GM12801 (cell line): ENCODE measurements around the gene PERM1.

Experiments used
- TF ChIP-seq, protein P1 (sequence below): IDR thresholded peaks from one replicate; pipeline ENCODE4 v1.5.1; 2011; ENCODE audit warnings: control low read depth; ENCODE audit not compliant: insufficient read length; ENCODE audit errors: extremely low read depth

Gene PERM1

DNA sequence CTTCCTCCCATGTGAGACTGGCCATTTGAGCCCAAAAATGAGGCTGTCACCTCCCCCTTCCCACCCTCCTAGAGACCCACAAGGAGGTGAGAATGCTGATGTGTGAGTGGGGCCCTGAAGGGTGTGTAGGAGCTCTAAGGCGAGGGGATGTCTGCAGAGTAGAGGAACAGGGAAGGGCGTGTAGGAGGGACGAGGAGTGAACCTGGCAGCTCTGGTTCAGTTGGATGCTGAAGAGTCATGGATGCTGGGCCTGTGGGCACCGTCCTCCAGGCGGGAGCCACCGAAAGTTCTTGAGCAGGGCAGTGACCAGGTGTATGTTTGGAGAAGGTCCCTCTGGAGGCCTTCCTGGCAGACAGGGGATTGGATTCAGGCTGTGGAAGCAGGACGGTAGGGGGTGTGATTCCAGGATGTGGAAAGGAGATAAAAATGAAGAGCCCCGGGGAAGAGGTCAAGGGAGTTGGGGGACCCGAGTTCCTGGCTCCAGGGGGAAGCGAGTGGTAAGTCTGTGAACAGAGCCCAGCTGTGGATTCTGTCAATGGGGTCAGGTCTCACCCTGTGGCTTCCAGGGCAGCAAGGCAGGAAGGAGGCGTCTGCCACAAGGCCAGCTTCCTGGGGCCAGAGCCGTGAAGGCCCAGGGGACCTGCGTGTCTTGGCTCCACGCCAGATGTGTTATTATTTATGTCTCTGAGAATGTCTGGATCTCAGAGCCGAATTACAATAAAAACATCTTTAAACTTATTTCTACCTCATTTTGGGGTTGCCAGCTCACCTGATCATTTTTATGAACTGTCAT, 50.3 kb downstream of the PERM1 start:
- TF ChIP-seq, protein P1, sequence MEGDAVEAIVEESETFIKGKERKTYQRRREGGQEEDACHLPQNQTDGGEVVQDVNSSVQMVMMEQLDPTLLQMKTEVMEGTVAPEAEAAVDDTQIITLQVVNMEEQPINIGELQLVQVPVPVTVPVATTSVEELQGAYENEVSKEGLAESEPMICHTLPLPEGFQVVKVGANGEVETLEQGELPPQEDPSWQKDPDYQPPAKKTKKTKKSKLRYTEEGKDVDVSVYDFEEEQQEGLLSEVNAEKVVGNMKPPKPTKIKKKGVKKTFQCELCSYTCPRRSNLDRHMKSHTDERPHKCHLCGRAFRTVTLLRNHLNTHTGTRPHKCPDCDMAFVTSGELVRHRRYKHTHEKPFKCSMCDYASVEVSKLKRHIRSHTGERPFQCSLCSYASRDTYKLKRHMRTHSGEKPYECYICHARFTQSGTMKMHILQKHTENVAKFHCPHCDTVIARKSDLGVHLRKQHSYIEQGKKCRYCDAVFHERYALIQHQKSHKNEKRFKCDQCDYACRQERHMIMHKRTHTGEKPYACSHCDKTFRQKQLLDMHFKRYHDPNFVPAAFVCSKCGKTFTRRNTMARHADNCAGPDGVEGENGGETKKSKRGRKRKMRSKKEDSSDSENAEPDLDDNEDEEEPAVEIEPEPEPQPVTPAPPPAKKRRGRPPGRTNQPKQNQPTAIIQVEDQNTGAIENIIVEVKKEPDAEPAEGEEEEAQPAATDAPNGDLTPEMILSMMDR, result no peak

DNA sequence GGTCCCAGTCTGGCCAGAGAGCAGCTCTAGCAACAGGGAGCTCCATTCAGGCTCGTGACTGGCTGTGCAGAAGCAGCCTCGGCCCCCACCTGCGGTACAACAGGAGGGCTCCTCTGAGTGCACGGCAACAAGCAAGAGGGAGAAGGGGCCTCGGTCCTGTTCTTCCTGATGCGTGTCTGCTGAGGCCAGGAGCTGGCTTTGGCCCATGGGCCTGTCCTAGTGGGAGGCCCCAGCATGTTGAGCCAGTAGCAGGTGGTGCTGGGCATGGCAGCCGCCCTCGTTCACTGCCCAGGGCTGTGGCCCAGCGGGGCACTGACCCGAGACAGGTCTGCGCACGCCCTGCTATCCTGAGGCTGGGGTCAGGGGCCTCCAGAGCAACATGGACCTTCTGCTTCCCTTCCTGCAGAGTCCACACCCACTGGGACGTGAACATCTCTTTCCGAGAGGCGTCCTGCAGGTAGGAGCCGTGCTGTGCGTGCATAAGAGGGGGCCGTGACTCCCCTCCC, 51.2 kb downstream of the PERM1 start:
- TF ChIP-seq, protein P1, result no peak

DNA sequence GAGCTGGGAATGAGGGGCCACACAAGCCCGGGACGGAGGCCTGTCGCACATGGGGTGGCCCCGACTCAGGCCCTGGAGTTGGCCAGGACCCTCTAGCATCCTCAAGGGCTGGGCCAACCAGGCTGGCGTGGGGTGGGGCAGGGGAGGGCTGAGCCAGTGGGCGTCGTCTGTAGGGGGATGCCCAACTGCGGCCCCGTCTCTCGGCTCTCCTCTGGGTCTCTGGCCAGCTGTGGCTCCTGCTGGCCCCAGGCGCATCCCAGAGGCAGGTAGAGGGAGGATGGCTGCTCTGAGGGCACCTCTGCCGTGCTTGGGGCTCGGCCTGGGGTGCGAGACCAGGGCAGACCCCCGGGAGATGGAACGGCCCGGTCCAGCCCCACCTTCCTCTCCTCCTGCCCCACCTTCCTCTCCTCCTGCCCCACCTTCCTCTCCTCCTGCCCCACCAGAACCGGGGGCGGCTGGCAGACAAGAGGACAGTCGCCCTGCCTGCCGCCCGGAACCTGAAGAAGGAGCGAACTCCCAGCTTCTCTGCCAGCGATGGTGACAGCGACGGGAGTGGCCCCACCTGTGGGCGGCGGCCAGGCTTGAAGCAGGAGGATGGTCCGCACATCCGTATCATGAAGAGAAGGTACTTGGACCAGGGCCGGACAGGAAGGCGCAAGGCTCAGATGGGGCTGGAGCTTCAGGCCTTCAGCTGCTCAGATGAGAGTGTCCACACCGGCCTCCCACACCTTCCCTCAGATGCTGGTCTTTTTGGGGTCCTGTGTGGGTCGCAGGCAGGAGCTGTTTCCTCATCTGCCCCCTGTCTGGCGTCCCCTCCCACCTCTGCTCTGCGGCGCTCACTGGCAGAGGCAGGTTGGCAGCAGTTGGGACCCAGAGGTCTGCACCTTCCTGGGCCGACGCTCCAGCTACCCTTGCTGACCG, 51.9 kb downstream of the PERM1 start:
- TF ChIP-seq, protein P1, result no peak

DNA sequence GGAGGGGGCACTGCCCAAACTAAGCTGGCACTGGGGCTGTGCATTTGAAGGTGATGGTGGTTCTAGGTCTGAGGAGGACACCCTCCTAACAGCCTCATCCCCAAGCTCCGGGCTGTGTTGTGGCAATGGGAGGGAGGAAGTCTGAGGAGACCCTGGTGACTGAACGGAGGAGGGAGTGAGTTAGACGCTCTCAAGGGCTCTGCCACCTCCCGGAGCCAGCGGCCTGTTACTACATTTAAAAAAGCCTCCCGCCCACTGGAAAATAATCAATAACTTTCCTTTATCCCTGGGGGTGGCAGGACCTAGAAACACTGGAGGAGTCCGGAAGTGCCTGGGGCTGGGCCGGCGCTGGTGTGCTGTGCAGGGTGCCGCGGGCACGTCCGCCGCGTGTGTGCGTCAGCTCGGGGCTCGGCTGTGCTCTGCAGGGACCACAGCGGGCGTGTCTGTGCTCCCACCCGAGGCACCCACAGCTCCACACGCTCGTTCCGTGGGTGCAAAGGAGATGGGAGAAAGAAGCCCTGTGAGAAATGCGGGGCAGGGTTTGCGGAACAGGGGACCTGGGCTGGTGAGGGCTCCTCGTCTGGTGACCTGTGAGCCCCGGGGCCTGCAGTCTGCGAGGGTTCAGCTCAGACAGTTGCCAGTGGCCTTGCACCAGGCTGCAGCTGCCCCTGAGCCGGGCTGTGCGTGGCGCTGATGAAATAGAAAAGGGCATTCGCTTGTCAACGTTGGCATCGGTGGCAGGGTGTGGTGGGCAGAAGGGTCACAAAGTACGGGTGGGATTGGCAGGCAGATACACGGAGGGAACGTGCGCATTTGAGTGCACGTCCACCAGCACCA, 52.9 kb downstream of the PERM1 start:
- TF ChIP-seq, protein P1, result no peak

DNA sequence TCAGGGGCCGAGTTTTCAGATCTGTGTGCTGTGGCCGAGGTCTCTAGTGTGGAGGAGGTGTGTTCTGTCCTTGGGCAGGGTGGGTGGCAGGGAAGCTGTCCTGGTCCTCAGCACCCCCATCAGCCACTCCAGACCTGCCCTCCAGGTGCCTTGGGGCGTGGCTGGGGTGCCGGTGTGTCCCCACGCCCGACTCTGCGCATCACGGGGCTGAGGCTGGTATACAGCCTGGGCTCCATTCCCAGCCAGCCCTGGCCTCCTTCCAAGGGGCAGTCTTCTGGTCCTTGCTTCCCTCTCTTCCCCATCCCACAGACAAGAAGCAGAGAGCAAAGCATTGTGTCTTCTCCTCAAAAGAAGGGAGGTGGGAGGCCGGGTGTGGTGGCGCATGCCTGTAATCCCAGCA, 54.1 kb downstream of the PERM1 start:
- TF ChIP-seq, protein P1, result no peak

DNA sequence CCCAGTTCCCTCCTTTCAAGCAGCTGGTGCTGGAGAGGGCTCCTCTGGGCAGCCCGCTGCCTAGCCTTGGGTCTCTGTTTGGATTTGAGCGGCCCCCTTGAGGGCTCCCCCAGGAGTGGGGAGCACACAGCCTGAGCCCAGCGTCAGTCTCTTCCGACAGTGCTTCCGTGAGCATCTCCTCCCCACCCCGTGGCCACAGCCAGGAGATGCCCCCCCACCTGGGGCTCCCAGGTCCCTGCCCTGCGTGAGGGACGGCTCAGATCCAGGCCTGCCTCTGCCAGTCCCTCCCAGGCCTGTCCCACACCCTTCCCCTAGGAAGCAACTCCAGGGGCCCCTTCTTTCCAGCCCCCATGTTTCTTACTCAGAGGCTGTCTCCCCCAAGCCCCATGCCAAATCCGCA, 54.7 kb downstream of the PERM1 start:
- TF ChIP-seq, protein P1, result no peak
